GM19397 (cell line): Measurements from ENCODE around the gene SDF4.
"Not testable (repeated sequence)": the region's sequence is repeated elsewhere in the genome, so short reads cannot be mapped to it uniquely, and the experiment has no call there.

ENCODE experiments used
- ATAC-seq: cut with Tn5 transposase; IDR thresholded peaks from one replicate; pipeline ENCODE4 v1.9.1; 2021; ENCODE audit warnings: mild to moderate bottlenecking, moderate library complexity; ENCODE audit not compliant: unreplicated experiment

Gene SDF4

DNA sequence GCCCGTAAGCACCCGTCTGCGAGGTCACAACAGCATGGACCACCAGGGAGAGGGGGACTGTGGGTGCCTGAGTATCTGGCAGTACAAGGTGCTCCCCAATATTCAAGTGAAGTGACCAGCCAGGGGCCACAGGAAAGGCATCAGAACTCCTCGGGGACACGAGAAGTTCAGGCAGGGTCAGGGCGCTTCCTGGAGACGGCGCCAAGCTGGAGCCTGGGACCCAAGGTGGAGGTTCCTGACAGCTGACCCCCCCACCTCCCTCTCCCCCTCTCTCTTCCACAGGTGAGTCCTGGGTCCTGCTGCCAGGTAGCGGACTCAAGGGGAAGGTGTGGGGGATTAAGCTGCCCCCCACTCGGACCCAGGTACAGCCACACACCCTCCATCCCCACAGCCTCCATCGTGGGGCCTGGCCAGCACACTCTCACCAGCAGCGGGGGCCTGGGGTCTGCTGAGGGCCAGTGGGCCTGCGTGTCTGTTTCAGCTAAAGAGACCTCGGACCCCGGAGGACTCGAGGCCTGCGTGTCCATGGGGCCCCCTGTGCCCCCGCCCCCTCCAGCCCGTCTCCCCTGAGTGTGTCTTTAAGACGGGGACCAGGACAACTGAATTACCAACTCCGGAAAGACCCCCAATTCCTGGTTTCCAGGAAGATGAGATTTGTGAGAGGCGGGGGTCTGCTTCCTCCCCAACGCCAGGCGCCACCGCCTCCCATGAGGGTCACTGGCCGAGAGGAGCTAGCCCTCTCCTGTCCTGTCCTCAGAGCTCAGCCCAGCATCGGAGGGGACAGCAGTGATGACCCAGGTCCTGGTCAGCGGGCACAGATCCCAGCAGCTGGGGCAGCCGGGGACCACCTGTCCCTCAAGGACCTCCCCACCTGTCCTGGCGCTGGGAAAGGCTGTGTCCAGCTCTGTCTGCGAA is 31.6 kb downstream of the SDF4 start:
- no peak for ATAC-seq

DNA sequence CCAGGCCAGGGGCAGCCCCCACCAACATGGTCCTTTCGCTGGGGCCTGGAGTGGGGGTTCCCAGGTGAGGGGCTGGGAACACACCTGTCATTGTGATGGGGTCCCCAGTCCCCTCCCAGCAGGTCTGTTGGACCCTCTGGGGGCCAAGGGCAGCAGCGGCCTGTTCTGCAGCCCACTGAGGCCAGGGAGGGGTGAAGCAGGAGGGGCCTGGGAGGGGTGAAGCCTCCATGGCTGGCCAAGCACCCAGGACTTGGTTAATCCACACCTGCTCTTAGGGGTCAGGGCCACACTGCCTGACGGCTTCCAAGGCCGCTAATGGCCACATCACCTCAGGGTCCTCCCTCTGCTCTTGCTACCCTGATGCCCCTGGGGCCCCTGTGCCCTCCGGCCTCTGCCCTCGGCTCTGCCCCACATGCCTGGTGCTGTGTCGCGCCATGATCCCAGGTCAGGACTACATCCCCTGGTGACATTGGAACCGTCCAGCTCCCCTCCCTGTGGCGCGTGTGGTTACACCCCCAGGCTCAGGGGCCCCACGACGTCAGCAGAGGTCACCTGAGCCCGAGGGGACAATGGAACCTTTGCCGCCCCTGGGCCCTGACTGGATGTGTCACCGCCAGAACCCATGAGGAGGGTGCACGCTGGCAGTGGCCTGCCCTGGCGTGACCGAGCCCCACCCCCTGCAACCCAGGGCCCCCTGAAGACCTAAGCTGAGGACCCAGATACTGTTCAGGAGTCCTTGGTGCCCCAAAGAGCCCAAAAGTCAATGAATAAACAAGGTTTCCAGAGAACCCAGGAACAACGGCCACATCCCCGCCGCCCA is 32.5 kb downstream of the SDF4 start:
- ATAC-seq = no peak

DNA sequence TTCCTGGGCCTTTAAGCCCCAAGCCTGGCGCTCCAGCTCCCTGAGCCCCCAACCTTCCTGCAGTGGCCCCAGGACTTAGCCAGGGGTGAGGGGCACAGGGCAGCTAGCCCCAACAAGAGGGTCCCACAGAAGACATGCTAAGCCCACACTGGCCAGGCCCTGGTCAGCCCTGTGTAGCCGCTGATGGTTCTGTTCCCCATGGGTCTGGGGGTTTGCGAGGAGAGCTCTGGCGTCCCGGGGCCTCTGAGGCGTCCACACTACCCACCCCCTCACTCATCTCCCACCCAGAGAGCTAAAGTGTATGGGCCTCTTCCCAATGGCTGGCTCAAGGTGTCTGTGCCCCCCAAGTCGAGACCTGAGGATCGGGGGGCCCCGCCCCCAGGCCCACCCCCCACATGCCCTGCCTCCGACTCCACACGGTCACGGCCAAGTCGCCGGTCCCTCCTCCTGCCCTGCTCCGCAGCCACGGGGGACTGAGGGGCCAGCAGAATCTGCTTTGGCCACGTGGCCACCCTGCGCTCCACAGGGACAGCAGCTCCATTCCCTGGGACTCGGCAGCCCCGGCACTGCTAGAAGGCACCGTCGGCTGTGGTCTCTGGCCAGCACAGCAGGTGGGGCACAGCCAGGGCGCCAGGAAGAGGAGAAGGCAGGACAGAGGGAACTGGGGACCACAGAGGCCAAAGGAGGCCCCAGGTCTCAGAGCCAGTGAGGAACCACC is 33.2 kb downstream of the SDF4 start:
- ATAC-seq = no peak

DNA sequence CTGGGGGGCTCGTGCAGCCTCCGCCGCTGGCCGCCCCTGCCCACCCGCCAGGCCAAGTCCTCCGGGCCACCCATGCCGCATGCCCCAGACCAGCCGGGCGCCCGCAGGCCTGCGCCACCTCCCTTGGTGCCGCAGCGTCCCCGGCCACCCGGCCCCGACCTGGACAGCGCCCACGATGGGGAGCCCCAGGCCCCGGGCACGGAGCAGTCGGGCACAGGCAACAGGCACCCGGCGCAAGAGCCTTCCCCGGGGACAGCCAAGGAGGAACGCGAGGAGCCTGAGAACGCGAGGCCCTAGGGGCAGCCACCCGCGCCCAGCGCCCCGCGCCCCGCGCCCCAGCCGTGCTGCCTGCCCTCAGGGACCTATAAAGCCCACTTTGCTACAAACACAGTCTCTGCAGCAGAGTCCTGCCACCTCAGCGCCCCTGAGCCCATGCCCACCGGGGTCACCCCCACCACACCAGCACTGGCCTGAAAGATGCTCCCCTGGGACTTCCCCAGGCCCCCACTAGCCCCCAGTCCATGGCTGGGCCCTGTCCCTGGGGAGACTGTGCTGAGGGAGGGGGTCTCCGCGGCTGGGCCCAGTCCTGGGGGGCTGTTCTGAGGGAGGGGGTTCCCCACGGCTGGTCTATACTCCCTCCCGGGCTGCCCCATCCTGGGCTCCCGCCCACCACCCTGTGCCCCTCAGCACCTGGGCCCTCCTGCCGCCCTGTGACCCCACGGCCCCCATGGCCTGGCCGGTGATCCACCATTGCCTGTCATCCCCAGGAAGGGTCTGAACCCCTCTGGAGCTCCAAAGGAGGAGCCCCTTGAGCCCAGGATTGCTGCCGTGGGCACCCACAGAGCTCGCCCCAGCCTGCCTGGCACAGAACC is 34.0 kb downstream of the SDF4 start:
- ATAC-seq = no peak

DNA sequence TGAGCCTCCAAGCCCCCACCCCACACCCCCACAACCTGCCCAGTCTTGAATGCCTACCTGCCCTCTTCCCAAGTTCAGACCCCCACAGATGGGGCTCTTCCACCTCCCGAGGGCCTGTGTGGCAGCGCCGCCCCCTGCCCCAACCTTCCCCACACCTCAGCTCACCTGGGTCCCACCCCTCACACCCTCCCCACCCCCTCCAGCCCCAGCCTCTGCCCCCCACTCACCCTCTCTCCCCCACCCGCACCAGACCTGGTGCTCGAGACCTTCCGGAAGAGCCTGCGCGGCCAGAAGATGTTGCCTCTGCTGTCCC is 34.7 kb downstream of the SDF4 start:
- ATAC-seq = no peak

DNA sequence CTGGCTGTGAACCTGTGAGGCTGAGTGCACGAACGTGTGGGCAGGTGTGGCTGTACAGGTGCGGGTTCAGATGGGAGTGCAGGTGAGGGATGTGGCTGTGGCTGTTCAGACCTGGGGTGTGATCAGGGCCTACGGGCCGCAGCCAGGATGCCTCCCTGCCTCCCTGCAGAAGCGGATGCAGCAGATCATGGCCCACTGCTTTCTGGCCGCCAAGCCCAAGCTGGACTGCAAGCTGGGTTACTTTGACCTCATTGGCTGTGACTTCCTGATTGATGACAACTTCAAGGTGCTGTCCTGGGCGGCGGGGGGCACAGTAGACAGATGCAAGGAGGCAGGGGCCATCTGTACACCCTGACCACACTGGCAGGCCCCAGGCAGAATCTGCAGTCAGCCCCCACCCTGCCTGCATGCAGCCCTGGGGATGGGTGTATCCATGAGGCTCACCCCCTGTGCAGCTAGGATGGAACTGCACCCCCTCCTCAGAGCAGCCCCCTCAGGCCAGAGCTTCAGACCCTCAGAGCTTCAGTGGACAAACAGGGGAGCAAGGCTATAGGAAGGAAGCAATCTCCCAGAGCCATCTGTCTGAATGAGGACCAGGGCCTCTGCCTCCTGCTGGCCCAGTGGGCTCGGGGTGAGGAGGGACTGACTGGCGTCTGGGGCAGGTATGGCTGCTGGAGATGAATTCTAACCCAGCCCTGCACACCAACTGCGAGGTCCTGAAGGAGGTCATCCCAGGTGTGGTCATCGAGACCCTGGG is 35.2 kb downstream of the SDF4 start:
- no peak for ATAC-seq

DNA sequence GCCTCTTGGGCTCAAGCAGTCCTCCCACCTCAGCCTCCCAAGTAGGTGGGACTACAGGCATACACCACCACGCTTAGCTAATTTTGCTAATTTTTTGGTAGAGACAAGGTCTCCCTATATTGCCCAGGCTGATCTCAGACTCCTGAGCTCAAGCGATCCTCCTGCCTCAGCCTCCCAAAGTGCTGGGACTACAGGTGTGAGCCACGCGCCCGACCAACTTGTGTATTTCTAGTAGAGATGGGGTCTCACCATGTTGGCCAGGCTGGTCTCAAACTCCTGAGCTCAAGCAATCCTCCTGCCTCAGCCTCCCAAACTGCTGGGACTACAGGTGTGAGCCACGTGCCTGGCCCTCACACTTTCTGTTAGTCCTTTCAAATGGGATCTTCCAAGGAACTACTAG is 36.1 kb downstream of the SDF4 start:
- ATAC-seq = not testable (repeated sequence)

DNA sequence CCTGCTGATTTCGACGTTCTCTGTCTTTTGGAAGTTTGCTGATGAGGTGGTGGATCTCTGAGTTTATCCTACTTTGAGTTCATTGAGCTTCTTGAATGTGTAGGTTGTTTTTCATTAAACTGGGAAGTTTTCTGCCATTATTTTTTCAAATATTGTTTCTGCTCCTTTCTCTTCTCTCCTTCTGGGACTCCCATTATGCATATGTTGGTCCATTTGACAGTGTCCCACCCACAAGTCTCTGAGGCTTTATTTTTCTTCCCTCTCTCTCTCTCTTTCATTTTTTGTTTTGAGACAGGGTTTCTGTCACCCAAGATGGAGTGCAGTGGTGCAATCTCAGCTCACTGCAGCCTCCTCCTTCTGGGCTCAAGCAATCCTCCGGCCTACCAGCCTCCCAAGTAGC is 37.1 kb downstream of the SDF4 start:
- no peak for ATAC-seq

DNA sequence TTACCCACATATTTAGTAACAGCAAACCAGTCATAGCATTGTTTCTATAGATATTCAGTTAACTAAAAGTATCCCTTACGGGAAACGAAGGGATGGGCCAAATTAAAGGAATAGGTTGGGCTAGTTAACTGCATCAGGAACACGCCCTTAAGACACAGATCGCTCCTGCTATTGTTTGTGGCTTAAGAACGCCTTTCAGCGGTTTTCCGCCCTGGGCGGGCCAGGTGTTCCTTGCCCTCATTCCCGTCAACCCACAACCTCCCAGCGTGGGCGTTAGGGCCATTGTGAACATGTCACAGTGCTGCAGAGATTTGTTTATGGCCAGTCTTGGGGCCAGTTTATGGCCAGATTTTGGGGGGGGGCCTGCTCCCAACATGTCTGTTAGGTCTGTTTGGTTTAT is 40.1 kb downstream of the SDF4 start:
- ATAC-seq = no peak

DNA sequence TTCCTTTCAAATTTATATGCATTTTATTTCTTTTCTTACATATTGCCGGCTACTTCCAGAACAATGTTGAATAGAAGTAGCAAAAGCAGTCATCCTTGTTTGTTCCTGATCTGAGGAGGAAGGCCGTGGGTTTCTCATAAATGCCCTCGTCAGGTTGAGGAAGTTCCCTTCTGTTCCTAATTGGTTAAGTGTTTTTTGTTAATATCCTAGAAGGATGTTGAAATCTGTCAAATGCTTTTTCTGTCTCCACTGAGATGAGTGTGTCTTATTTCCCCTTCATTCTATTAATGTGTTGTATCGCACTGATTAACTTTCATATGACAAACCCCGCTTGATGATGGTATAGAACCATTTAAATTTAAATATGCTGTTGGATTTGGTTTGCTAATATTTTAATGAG is 42.7 kb downstream of the SDF4 start:
- no peak for ATAC-seq

DNA sequence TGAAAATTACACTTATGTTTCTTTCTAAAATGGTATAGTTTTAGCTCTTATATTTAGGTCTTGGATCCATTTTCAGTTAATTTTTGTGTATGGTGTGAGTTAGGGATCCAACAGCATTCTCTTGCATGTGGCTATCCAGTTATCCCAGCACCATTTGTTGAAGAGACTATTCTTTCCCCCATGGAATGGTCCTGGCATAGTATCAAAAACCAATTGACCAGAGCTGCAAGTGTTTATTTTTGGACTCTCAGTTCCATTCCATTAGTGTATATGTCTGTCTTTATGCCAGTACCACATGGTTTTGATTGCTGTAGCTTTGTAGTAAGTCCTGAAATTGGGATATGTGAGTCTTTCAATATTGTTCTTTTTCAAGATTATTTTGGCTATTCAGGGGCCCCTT is 43.9 kb downstream of the SDF4 start:
- no peak for ATAC-seq

DNA sequence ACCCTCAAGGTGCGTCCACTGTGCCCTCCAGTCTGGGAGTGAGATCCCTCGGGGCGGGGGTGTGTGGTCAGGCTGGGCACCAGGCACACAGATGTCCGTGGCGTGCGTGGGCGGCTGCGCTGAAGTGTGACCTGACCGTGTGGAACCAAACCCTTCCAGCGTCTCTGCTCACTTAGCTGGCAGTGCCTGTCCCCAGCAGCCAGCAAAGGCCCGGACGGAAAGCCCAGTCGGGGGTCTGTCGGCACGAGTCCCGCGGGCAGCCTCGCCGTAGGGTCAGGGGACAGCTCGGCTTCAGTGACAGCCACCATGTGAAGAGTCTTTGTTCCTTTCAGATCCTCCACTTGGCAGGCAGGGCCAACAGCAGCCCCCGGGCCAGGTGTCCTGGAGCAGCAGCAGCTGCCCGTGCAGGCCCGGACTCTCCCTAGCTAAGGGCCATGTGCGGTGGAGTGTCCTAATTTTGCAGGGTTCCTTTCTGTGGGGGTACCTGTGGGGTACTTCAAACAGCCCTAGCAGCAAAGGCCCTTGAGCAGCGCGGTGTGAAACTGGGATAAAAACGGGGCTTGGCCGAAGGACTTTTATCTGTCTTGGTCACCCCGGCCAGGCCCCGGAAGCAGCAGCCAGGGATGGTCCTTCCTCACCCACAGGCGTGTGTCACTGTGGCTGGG is 46.6 kb downstream of the SDF4 start:
- ATAC-seq = no peak

DNA sequence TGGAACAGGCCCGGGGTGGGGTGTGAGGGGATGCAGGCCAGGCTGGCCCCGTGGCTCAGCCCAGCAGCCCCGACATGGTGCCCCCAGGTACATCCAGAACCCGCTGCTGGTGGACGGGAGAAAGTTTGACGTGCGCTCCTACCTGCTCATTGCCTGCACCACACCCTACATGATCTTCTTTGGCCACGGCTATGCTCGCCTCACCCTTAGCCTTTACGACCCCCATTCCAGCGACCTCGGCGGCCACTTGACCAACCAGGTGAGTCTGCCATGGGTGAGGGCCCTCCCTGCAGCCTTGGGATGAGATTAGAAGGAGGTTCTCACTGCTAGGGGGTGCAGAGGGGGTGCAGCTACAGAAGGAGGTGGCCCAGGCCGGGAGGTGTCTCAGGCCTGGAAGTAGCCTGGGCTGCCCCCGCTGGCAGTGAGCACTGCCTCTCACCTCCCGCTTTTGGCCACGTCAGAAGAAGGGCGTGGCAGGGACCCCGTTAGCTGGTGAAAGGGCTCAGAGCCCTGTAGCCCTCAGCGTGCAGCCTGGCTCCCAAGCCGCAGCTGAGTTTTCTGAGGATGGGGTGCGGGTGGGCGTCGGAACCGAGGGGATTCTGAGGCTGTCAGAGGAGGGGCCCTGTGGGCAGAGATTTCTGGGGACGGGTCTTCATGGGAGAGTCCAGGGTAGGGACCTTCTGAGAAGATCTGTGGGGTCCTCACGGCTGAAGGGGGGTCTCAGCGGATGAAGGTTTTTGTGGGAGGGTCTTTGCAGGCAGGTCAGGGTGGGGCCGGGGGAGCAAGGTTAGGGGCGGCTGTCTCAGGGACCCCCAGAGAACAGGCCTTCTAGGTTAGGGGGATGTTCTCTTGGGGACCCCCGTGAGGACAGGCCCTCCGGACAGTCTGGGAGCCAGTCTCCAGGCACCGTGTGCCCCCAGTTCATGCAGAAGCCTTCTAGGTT is 47.7 kb downstream of the SDF4 start:
- no peak for ATAC-seq

DNA sequence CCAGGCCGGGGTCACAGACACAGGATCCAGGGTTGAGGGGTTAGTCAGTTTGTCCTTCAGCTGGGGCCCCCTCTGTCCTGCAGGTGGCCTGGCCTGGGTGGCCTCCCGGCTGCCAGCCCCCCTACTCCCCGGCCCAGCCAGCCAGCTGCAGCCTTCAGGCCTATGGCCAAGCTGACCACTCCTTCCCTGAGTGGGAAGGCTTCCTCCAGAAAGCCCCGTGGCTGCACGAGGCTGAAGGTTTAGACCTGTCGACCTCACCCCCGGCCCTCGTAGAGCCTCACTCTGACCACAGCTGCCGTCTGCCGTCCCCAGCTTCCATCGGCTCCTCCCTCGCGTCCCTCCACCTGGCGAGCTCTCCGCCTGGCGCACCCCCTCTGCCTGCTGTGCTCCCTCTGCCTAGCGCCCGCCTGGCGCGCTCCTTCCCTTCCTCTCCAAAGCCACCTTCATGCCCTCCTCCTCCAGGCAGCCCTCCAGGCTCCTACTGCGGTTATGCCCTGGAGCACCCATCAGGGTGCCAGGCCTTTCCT is 48.5 kb downstream of the SDF4 start:
- no peak for ATAC-seq

DNA sequence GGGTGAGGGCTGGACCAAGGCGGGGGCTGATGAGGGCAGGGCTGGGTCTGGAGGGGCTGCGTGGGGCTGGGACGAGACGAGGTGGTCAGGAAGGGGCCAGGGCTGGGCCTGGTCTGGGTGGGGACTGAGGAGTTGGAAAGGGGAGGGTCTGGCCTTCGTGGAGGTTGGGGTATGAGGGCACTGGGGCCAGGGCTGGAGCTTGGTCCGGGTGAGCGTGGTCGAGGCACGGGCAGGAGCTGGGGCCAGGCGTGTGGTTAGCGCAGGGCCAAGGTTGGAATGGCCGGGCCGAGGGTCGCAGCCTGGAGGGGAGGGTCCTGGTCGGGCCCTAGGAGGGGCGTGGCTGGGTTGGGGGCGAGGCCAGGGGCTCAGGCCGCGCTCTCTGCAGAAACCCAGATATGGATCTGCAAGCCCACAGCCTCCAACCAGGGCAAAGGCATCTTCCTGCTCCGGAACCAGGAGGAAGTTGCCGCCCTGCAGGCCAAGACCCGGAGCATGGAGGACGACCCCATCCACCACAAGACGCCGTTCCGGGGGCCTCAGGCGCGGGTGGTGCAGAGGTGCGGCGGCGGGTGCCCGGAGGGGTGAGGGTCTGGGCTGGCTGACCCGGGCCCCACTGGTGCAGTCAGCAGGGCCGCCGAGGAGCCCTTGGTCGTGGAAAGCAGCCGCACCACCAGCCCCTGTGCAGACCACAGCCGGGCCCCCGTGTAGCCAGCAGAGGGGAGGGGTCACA is 49.1 kb downstream of the SDF4 start:
- ATAC-seq = no peak

DNA sequence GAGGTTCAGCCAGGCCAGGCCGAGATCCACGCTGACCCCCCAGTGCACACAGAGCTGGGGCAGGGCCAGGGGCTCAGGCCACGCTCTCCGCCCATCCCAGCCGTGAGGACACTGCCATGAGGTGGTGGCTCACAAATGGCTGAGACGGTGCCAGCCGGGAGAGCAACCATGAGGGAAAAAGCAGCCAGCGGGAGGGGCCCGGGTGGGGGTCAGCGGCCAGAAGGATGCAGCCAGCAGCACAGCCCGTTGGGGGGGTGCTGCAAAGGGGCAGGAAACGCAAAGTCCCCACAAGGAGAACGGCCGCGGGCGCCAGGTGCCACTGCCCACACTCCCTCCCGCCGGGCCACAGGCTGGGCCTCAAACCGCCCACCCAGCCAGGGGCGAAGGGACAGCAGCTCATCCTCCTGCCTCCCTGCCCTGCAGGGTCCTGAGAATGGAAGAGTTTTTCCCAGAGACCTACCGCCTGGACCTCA is 49.8 kb downstream of the SDF4 start:
- ATAC-seq = no peak
